HepG2 (cell line): Measurements from ENCODE around the gene CD19. TPM values are rescaled to one million over a fixed set of nuclear protein-coding genes. Genes with fewer than 3 reads are reported as not detected.

ENCODE experiments used
- AKAP8 ChIP-seq: sonication (generic); formaldehyde crosslinking; IDR thresholded peaks from 2 replicates; pipeline ENCODE4 v1.5.1; 2020; ENCODE audit warnings: mild to moderate bottlenecking, missing genetic modification reagents
- BCL6 ChIP-seq: IDR thresholded peaks from 2 replicates; pipeline ENCODE4 v1.6.1; 2016; ENCODE audit warnings: missing genetic modification reagents, missing compliant biosample characterization
- CCAR2 ChIP-seq: fragments of 200-400 bp; formaldehyde crosslinking; optimal IDR thresholded peaks from 2 replicates; pipeline ENCODE3; 2018; ENCODE audit warnings: low read depth, mild to moderate bottlenecking, low read length, moderate library complexity
- FOXM1 ChIP-seq: sonication (generic); formaldehyde crosslinking; IDR thresholded peaks from 2 replicates; pipeline ENCODE4 v1.5.0; 2020; ENCODE audit warnings: missing genetic modification reagents
- MNT ChIP-seq: fragments of 450-650 bp; IDR thresholded peaks from 2 replicates; pipeline ENCODE4 v1.6.1; 2016
- SAP130 ChIP-seq: IDR thresholded peaks from 2 replicates; pipeline ENCODE4 v1.6.1; 2016; ENCODE audit warnings: low read depth
- STAT6 ChIP-seq: sonication (generic); formaldehyde crosslinking; IDR thresholded peaks from 2 replicates; pipeline ENCODE4 v1.4.0; 2020; ENCODE audit warnings: missing genetic modification reagents, mild to moderate bottlenecking, borderline replicate concordance
- ZBTB38 ChIP-seq: sonication (generic); formaldehyde crosslinking; IDR thresholded peaks from 2 replicates; pipeline ENCODE4 v1.5.1; 2020; ENCODE audit warnings: mild to moderate bottlenecking, missing genetic modification reagents
- ZNF318 ChIP-seq: sonication (generic); formaldehyde crosslinking; IDR thresholded peaks from 2 replicates; pipeline ENCODE4 v1.4.0; 2020; ENCODE audit warnings: mild to moderate bottlenecking, missing genetic modification reagents
- ZNF362 ChIP-seq: sonication (generic); formaldehyde crosslinking; IDR thresholded peaks from 2 replicates; pipeline ENCODE4 v1.4.0; 2020; ENCODE audit warnings: missing genetic modification reagents, mild to moderate bottlenecking, borderline replicate concordance
- ZNF414 ChIP-seq: sonication (generic); formaldehyde crosslinking; IDR thresholded peaks from 2 replicates; pipeline ENCODE4 v1.5.0; 2020; ENCODE audit warnings: missing genetic modification reagents
- ZNF740 ChIP-seq: sonication (generic); formaldehyde crosslinking; IDR thresholded peaks from 2 replicates; pipeline ENCODE4 v1.4.0; 2020; ENCODE audit warnings: missing genetic modification reagents
- ZNF781 ChIP-seq: sonication (generic); formaldehyde crosslinking; IDR thresholded peaks from 2 replicates; pipeline ENCODE4 v1.5.1; 2020; ENCODE audit warnings: borderline replicate concordance, mild to moderate bottlenecking, missing genetic modification reagents; ENCODE audit errors: not compliant biosample characterization
- polyA plus RNA-seq, 8 experiments: library from polyadenylated mRNA; depleted of rRNA in 3 of 8; stranded (reverse) in 7 of 8; unstranded in 1 of 8; fragments of >200 nt; fragmentation: Illumina TruSeq in 4 of 8; extraction: Trizol in 4 of 8; gene quantifications; 2 replicates each; pipeline versions ENCODE4 v1.2.1 to v1.2.3, GENCODE V29; 2011 to 2016; ENCODE audit warnings: low read depth in 4 of 8, missing spikeins in 1 of 8, mixed read lengths in 1 of 8; ENCODE audit not compliant: insufficient read depth in 1 of 8
- total RNA-seq, 5 experiments: library from RNA; depleted of rRNA; stranded (reverse); fragments of >200 nt; fragmentation: Illumina TruSeq; extraction: Trizol; gene quantifications; 2 replicates each; pipeline ENCODE4 v1.2.3, GENCODE V29; 2016; ENCODE audit warnings: low read depth in 1 of 5

CD19 gene
- total and polyA plus RNA-seq, 2 of the 13 experiments (the other 11 are each of a cell fraction or from before 2014, with no cell fraction given): 0.55 to 1.1 TPM

- TF ChIP-seq ZNF318: no peak
- TF ChIP-seq STAT6 (CRISPR knock-in tag): no peak; the same call in 1 of the 2 replicates
- peak; percentile 6; the same call in 1 of the 2 replicates for TF ChIP-seq ZBTB38 (CRISPR knock-in tag)
- TF ChIP-seq ZNF362: 0 out of 2 replicates have a peak, but pooled peaks have one; percentile 11
- TF ChIP-seq ZNF740 (CRISPR knock-in tag): peak; percentile 38; the same call in 1 of the 2 replicates
- no peak for TF ChIP-seq CCAR2
- no peak for TF ChIP-seq MNT
- TF ChIP-seq SAP130 (CRISPR knock-in tag): peak; percentile 73
- no peak for TF ChIP-seq FOXM1
- TF ChIP-seq ZNF414: peak; percentile 81; the same call in 1 of the 2 replicates
- peak; percentile 71 for TF ChIP-seq AKAP8 (CRISPR knock-in tag)
- no peak for TF ChIP-seq BCL6 (CRISPR knock-in tag)
- TF ChIP-seq ZNF781 (CRISPR knock-in tag): peak; percentile 32
Observed at GRCh38 chr16:28924762-28925385, 6.9 kb upstream of the CD19 start, which contains the start of gene RABEP2 (continued).
